Activated CD4-positive, CD25-positive, alpha-beta regulatory T cell treated with anti-CD3 and anti-CD28 coated beads, Interleukin-2, amount 50 U/mL, for 72 hours (primary cell): ENCODE results near the gene FAM234B.

Source experiments
- DNase-seq: peaks from one replicate; pipeline ENCODE4 v3.0.0; 2021

Gene FAM234B

DNA sequence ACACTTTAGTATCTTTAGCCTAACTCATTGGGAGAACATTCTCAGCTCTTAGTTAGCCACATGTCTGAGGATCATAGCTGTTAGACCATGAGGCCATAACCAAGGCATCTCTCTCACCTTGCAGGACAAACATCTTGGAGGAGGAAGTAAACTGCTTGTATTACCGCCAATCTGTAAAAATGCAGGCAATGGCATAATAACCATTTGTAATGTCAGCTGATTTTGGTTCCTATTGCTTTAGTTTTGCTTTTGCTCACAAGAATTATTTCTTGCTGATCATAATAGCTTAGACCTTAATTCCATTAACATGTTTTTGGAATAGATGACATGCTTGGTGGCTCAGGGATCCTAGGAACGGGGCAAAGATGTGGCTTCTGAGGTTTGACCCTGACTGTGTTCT is 75.6 kb downstream of the FAM234B start:
- no peak for DNase-seq

- DNase-seq, result no peak
Observed at GRCh38 chr12:13120413-13120812, 76.2 kb downstream of the FAM234B start.

- no peak for DNase-seq
Observed at GRCh38 chr12:13121568-13121967, 77.4 kb downstream of the FAM234B start.

DNA sequence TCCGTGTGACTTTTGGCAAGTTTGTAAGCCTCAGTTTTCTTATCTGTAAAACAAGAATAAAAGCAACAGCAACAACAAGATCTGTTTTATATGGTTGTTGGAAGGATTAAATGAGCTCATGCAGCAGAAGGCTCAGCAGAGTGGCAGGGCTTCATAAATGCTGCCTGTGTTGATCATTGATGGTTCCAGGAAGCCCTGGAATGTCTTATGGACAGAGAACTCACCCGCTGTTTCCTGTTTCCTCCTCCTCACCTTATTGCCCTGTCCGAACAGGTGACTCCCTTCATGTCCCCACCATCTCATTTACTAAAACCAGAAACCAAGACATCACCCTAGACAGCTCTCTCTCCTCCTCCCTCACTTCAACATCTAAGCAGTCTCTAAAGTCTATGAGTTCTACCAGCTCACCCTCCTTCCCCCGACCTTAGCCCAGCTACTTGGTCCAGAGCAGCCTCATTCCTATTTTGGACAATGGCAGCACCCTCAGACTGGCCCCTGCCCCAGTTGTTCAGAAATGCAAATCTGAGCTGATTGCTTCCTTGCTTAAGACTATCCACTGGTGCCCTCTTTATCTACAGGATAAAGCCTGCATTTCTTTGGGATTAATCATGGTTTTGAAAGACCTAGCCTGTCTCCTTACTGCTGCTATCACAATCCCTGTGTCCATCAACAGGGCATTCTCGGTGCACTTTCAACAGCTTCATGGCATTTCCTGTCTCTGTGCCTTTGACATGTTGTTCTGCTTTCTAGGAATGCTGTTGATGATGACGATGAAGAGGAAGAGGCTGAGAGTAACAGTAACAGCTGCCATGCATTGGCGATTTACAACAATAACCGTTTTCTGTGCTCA is 80.7 kb downstream of the FAM234B start:
- no peak for DNase-seq

GRCh38 chr12:13125996-13126395 is 81.8 kb downstream of the FAM234B start:
- no peak for DNase-seq

- DNase-seq, result no peak
Observed at GRCh38 chr12:13126494-13126893, 82.3 kb downstream of the FAM234B start.

DNA sequence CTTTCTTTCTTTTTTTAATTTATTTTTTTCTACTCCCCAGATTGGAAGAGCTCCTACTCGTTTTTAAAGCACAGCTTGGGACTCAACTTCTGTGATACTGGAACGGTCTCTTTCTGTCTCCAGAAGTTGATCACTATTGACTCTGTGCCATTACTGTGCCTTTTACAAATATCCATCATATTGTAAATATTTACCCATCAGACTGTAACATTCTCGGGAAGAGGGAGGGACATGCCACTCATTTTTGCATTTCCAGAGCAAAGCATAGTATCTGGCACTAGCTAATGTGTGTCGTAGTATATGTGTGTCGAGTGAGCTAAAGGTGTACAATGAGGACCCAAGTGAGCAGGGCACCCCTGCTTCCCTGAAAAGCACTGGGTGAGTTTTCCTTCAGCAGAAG is 83.3 kb downstream of the FAM234B start:
- DNase-seq, result no peak

DNA sequence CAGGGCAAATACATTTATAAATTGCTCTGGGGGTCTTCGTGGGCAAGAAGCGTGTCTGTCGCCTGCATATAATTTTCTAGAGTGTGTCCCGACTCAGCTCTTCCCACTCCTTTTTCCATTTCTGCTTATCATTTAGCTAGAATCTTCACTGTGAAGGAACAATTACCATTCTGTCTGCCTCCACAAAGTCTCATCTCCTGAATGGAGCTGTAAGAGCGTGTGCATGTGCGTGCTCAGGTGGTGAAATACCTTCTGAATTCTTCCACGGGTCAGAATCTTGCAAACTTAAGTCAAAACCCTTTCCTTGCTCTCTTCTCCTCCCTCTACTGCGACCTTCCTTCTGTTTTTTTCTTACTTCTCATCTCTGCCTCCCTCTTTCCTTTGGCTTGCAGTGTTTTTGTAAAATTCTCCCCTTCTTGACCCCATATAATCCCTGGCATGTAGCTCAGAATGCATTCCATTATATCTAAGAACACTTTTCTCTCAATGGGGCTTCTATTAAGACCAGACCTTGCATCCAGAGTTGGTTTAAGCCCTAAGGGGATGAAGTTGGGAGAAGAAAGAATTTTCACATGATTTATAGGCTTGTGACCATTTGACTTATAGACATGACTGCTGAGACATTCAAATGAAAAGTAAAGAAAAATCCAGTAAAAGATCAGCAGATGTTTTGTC is 84.2 kb downstream of the FAM234B start:
- no peak for DNase-seq

DNA sequence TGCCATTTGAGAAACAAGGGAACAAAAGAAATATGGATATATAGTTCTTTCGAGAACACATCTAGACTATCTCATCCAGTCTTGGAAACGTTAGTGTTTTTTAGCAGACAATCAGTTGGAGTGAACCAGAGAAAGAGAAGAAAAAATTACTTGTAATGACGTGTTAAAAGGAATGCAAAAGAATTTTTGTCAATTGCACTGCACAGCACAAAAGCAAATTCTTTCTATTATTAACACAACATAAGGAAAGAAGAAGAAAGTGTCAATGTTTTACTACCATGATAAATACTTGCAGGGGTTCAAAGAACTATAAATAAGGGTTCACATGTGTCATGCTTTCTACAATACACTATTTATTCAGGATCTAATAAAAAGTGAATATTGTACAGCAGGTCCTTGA is 86.8 kb downstream of the FAM234B start:
- DNase-seq, result no peak
